NCI-H2227 (cell line): ENCODE data around the gene DPF3.

Experiments
- DNase-seq: peaks from one replicate; lab custom pipeline; 2025; ENCODE audit not compliant: unreplicated experiment; lab: John Stamatoyannopoulos, UW

The DPF3 gene

DNA sequence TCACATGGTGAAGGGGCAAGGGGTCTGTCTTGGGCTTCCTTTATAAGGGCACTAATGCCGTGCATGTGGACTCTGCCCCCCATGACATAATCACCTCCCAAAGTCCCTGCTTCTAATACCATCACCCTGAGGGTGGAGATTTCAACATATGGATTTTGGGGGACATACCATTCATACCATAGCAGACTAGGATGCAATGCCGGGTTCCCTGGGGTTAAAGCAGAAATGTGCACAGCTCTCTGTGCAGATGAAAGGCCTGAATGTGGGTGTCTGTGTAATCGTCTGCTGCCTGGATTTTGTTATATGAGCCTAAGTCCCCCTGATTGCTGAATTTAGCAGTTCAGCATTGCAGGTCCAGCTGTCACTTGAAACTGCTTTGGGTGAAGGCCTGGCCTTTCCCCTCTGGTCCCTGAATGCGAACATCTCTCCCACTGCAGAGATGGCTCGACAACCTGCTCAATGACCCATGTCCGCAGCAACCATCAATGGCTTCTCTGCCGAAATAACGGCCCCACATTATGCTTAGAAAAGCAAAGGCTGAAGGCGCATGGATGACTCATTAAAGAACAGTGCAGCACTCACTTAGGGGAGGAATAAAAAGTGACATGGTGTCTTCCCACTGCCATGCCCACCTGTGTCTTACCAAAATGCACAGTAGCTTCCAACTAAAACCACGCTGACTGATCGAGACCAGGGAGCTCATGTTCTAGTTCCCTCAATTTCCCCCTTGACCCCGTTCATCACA is 286.3 kb downstream of the DPF3 start:
- no peak for DNase-seq

DNA sequence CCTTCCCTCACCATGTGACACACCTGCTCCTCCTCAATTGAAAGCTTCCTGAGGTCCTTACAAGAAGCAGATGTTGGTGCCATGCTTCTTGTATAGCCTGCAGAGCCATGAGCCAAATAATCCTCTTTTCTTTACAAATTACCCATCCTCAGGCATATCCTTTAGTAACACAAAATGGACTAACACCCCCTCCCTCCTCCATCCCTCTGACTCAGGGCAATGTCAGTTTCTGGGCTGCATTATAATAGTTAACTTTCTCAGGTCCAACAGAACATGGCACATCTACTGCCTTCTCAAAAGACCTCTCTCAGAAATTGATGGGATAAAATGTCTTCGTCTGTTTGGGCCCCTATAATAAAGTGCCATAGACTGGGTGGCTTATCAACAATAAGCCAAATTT is 287.0 kb downstream of the DPF3 start:
- no peak for DNase-seq

GRCh38 chr14:72605921-72606220 is 288.0 kb downstream of the DPF3 start:
- DNase-seq, result no peak

- DNase-seq, result no peak
Measured at GRCh38 chr14:72605096-72605920, 288.6 kb downstream of the DPF3 start.

DNA sequence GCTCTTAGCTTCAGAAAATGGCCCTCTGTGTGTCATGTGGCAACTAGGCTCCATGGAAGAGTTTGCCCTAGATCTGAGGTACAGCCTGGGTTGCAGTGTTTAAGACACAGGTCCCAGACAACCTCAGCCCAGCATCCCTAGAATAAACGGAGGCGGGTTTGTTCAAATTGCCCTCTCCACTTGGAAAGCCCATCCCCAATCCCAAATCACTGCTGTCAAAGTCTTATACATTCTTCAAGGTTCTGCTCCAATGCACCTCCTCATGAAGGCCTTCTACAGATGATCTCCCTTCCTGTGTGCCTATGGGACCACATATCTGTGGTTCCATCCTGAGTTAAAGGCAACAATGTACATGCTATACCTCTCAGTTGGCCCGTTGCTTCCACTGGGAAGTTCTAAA is 289.8 kb downstream of the DPF3 start:
- DNase-seq, result no peak

- no peak for DNase-seq
Measured at GRCh38 chr14:72603639-72604038, 290.3 kb downstream of the DPF3 start.

DNA sequence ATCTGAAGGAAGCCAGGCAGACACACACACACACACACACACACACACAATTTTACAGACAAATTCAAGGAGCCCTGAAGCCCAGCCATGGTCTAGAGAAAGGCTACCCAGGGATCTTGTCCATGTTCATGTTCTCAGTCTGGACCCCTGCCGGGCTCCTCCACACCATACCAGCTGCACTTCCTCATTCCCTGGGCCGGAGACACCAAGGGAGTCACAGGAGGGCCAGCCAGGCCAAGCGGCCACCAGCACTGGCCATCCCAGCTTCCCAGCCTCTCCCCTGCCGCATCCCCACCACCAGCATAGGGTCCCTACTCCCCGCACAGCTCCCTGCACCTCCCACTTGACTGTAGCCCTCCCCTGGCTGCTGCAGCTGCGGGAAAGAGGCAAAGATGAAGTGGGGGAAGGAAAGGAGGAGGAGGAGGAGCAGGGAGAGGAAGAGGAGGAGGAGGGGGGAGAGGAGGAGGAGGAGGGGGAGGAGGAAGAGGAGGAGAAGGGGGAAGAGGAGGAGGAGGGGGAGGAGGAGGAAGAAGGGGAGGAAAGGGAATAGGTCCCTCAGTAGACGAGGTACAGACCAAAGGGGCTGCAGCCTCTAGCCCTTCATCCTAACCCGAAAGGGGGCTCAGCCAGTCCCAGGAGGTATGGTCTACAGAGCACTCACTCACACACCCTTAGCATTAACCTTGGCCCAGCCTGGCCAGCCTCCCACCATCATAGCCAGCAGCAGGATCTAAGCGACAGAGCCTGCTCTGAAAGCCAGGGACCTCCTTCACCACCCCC is 293.2 kb downstream of the DPF3 start:
- no peak for DNase-seq

DNA sequence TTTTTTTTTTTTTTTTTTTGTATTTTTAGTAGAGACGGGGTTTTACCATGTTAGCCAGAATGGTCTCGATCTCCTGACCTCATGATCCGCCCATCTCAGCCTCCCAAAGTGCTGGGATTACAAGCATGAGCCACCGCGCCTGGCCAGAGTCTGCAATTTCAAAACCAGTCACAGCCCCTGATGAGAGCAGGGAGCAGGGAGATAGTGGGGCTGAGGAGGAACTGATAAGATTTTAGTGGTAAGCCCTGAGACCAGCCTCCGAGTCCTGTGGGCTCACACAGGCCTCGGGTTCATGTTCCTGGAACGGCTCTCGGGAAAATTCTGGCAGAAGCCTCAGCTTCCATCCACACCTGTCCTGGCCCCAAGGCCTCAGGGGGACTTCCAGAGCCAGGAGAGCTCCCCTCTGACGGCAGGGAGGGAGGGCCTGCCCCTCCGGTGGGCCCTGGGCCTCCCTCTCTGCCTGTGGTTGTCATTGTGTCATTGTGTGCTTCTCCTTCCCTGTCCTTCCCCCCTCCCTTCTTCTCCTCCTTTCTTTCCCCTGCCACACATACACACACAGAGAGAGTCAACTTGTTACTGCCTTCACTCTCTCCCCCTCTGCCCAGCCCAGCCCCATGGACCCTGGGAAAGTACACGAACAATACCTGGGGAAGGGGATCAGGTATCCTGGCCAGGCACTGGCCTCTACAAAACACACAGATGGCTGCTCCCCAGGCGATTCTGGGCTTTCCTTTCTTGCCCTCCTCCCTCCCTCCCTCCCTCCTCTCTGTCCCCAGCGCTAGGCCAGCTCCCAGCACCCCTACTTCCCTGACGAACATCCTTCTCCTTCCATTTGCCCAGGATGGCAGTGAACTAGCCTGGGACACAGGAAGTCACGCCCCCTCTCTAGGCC is 294.1 kb downstream of the DPF3 start:
- DNase-seq, result no peak

DNA sequence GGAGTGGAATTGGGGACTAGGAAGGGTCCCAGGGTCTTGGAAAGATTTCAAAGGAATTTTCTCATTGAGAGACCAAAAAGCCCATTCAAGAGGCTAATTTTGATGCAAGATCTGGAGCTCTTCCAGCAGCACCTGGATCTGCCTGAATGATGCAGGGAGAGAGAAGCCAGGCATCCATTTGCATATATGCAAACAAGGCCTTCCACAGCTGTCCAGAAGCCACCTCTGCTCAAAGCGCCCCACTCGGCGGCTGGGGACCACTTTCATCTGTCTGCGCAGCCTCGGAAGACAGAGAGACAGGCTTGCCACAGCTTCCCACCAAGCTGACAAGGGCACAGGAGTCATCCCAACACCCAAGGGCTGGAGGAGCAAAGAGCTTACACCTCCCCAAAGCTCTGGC is 295.6 kb downstream of the DPF3 start:
- no peak for DNase-seq

DNA sequence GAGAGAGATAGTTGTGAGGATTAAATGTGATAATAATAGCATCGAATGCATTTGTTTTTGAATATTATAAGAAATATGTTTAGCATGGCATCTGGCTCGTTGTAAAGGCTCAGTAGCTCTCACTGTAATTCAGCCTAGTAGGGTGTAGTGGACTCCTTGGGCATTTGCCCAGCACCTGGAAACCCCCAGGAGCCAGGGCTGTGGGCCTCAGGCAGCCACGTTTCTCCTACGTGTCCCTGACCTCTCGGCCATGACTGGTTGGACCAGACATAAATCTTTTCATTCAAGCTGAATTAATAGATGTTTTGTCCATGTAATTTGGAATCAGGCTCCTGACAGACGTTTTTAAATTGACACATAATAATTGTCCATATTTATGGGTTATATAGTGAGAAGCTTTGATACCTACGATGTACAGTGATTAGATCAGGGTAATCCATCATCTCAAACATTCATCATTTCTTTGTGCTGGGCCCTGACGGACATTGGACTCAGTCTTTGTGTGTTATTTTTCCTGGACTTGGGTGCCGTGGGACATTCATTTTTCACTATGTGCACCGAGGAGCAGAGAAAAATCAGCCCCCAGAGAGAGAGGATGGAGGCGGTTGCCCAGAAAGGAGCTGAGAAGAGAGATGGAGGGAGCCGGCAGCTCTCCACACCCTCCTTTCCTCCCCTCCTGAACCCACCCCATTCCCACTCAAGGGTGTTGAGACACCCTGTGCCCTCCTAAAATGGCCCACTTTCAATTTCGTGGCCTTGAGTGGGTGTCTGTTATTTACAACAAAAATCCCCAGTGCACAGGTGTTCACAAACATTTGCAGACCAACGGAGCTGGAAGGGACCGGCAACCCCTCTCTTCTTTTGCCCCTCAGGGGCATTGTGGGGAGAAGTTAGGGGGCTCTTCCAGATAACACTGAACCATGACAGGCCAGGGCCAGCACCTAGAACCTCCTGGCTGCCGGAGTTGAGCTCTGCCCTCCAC is 296.4 kb downstream of the DPF3 start:
- DNase-seq, result no peak

DNA sequence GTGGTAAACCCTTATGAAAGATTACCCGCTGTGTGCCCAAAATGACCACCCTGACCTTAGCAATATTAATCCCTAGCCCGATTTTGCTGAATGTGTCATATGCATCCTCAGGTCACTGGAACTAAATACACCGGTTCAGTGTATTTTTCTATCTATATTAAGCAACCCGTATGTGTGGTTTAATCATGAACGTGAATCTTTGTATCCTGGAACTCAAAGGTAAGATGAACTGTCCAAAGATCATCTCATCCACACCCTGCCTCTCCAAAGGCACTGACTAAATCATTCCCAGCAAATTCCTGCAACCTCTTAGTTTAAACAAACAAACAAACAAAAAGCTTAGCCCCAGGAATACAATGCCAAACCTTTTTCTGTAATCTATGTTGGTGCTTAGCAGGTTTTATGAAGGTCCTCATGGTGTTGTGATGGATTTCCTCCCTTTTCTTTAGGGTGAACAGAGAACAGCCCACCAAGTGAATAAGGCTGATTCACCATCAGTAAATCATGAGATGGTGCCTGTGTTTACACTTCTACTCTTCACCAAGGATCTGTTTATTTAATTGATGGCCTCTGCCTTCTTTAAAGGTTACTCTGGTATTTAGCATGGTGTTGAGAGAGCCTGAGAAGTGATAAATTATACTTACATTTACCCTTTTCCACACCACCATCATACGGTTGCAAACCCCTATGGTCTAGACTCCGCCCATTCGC is 298.6 kb downstream of the DPF3 start:
- no peak for DNase-seq

DNA sequence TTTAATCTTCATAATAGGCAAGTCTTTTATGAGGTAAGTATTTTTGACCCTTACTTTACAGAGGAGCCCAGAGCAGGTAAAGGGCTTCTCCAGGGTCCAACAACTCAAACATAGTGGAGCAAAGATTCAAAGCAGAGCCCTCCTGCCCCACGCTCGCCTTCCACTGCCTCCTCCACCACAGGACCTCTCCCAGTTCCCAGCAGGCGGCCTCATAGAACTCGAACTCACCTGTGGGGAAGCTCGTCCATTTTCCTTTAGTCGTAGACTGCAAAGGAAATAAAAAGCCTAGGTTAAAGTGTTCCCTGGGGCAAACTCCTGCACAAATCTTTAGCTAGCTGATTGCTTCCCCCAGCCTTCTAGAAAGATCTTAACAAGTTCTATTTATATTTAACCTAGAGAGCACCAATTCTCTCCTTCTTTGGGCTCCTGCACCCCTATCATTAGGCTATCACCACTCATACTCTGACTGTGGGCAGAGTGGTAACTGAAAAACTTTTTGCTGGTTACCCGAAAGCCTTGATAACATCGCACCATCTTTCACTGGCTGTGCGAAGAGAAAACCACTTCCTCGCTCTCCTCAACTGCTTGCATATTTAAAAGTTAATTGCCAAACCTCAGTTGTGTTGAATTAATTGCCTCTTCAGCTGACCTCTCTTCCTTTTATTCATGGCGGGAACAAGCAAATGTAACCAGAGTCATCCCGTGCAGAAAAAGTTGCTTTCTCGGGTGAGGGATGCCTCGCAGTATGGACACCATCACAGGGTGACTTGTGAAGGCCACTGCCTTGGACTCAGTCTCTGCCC is 299.6 kb downstream of the DPF3 start:
- DNase-seq, result no peak

DNA sequence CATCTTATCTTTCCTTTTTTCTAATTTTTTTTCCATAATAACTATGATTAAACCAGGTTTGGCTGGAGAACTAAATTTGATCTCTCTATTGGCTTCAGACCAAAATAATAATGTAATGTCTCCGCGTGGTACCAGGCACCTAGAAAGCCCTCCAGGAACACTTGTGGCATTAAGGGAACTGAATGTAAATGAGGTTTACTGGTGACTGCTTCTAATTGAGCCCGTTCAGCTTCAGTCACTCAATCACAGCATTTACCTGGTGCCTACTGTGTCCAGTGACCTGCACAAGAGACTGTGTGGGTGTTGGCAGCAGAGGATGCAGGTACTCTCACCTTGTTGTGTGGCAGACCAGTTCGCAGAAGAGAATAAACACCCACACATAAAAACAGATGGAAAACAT is 302.5 kb downstream of the DPF3 start:
- no peak for DNase-seq

GRCh38 chr14:72590577-72590976 is 303.3 kb downstream of the DPF3 start:
- DNase-seq, result no peak

GRCh38 chr14:72589652-72590051 is 304.2 kb downstream of the DPF3 start:
- DNase-seq, result no peak

- no peak for DNase-seq
Measured at GRCh38 chr14:72588521-72588920, 305.4 kb downstream of the DPF3 start.

GRCh38 chr14:72583316-72584272 is 310.3 kb downstream of the DPF3 start:
- DNase-seq, result no peak
